Dedifferentiated amniotic fluid mesenchymal stem cell (primary cell): ENCODE measurements around the gene NAP1L5.

Experiments
- DNase-seq: peaks from one replicate; pipeline ENCODE4 v3.0.0-alpha.2; 2016; ENCODE audit errors: extremely low spot score

NAP1L5 gene

GRCh38 chr4:88697588-88698329 is at the start of gene NAP1L5:
TSS of gene NAP1L5 (minus strand) at chr4:88697829. CDS start at chr4:88697754, 75 bp downstream.
- DNase-seq, result peak; percentile 42

DNA sequence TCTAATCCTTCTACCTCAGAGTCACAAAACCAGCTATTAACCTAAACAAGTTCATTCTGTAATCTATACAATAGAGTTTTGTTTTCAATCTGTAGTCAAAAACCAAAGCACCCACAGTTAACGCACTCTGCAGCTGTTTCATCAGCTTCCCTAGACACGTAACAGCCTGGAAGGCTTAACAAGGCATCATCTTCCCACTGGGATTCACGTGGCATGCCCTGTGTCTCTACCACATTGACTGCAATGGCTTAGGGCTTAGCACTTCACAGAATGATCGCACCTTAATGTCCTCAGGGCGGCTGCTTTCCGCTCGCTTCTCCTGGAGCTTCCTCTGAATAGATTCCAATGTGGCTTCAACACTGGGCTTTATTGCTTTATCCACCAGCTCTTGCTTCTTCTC is 49.7 kb upstream of the NAP1L5 start:
- DNase-seq, result no peak

DNA sequence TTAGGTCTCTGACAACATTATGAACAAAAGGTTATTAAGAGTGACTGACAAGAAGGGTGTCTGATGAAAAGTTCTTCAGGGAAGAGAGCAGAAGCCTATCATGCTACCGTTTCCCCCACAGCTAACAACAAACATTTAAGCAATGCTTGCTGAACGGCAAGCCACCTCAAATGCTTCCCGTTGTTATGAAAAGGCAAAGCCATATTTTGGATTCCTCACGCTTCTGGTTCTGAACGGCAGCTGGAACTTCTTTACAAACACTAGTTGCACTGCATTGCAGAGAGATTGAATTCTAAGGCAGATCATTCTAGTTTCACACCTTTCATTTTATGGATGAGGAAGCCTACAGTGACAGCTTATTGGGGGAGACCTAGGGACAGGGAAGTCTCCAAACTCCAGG is 48.6 kb upstream of the NAP1L5 start:
- DNase-seq, result no peak

DNA sequence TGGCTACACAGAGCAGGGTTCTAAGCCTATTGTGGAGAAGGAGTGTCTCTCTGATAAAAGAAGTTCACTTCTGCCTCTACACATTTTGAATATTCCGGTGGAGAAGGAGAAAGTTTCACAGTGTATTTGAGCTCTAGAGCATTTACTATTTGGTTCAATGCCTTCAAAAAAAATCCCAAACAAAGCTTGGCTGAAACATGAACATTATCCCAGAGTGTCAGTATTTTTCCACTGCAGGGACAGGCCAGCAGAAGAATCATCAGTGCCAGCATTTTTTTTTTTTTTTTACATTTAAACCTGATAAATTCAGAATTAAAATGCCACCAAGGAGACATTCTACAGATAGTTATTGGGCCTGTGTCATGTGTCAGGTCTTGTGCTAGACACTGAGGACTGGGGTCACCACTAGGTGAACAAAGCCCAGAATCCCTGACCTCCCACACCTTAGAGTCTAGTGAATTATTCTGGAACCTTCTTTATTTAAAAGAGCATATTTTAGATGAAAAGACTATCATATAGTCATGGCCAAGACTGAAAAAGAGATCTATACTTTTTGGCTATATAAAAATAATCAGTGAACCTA is 48.0 kb upstream of the NAP1L5 start:
- no peak for DNase-seq

DNA sequence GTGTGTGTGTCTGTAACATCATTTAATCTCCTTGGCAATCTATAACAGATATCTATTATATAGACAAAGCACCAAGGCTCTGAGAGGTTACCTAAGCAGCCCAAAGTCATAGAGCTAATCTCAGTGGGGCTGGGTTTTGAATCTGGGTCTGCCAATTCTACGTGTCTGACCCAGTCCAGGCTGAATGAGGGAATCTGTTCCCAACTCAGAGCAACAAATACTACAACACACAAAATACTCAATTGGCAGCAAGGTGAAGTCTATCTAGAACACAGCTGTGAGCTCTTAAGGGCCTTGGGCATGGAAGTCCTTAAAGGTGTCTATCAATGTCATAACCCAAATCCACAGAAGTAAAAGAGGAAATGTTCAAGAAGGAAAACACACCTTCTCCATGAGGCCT is 47.5 kb upstream of the NAP1L5 start:
- DNase-seq, result no peak

- DNase-seq, result no peak
These were observed 47.0 kb upstream of the NAP1L5 start for GRCh38 chr4:88744609-88745008.

DNA sequence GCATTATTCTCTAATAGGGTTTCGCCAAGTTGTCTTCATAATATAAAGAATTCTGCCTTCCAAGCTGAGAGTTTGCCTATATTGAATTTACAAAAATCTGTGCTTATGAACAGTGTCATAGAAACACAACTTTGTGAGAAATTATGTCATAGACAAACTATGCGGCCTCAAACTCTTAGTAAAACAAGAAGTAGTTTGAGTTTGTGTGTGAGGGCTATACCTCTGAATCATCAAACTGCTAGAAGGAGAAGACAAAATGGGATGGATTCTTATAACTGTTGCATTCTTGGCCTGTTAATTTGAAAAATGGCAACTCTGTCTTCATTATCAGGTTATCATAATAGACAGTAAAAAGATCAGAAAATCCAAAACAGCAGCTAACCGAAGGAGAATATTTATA is 46.1 kb upstream of the NAP1L5 start:
- DNase-seq, result peak; percentile 95

GRCh38 chr4:88742561-88742960 is 44.9 kb upstream of the NAP1L5 start:
- DNase-seq, result no peak

- DNase-seq, result no peak
These were observed 40.6 kb upstream of the NAP1L5 start for GRCh38 chr4:88738180-88738579.

DNA sequence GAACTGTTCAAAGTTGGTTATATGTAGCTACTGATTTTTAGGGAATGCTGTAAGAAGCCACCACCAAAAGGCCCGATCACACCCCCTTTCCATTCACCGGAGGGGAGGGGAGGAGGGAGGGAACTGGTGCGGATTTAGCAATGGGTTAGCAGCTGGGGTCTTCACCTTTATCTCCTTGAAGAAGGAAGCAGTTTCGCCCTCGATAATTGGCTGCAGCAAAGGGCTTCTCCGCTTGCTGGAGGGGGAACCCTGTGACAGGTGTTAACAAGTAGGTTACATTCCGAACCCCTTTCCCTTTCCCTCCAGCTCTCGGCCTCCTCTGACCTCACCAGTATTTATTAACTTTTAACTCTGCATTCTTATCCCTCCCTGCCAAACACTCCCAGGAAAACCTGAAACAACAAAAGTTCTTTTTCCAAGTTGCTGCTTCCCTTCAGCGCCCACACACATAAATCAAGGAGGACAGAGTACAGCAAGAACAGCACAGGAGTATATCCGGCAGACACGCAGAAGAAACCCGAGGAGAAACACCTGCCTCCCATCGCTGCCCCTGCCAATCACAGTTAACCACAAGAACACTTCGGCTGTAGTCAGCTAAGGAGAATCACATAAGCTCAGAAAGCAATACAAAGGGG is 39.8 kb upstream of the NAP1L5 start:
- no peak for DNase-seq

DNA sequence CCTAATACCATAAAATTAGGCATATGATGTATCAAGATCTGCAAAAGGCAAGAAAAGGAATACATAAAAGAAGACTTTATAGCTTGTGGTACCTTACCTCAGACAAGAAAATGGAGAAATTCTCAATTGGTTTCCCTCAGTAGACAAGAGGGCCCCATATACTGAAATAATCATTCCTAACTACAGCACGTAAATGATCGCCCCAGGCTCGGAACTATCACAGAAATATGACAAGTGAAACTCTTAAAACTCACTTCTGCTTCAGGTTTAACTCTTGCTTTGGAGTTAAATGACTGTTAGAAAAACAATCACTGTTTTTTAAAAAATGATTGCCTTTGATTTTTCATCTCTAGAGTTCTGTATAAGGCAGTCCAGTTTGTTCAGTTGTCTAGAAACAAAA is 38.6 kb upstream of the NAP1L5 start:
- DNase-seq, result no peak

DNA sequence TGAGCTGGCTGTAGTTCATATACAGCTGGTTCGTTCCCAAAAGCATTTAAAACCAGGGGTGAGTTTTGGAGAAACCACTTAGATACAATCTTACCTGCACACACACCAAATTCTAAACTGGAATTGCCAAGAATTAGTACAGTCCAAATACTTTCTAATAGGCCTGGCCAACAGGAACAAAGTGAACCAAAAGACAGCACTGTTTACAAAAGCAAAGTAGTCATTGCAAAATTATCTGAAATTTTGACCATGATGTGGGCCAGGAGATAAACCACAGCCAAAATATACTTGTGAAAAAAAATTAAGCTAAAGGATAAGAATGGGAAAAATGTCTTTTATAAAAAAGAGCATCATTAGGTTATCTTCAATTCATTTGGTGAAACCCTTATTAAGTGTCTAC is 37.9 kb upstream of the NAP1L5 start:
- DNase-seq, result no peak

GRCh38 chr4:88734403-88734949 is 36.8 kb upstream of the NAP1L5 start:
- no peak for DNase-seq

DNA sequence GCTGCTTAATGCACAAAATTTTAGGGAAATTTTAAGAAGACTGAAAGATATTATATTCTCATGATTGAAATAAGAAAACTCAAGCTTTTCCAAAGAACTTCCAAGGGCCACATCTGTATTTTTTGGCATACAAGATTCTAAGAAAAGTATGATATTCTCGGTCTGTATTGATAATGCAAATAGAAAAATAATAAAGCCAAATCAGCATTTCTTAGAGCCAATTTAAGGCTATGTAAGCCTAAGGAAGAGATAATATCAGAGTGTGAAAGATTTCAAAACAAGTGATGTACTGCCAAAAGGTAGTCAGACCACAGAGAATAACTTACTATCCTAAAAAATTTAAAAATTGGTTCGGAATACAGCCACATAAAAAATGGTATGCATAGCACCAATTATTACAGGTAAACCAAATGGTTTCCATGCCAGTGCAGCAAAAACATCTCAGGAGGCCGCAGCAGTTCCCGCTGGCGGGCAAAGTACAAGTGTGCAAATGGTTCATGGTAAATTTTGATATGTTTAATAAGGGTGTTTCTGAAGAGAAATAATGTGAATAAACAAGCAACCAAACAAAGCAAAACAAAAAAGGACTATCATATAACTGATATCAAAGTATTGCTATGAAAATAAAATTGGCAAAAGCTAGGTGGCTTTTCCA is 35.2 kb upstream of the NAP1L5 start:
- DNase-seq, result no peak

GRCh38 chr4:88731381-88731780 is 33.8 kb upstream of the NAP1L5 start:
- no peak for DNase-seq

- no peak for DNase-seq
These were observed 33.2 kb upstream of the NAP1L5 start for GRCh38 chr4:88730811-88731210.

GRCh38 chr4:88729146-88729760 is 31.6 kb upstream of the NAP1L5 start:
- DNase-seq, result no peak

DNA sequence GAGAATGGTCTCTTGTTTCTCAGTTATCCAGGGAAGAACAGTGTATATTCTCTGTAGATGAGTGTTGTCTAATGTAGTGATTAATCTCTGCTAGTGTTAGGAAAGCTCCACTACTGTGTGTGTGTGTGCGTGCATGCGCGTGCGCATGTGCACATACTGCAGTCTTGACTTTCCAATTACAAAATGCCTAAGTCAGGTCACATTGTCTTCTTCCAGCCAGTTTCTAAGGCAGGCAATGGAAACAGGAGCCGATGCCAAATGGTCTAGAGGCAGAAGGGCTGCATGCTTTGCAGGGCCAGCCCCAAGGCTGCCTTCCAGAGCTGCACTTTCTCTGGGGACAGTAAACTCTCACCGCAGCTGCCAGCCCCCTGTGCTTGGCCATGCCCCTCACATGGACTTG is 30.5 kb upstream of the NAP1L5 start:
- no peak for DNase-seq

- DNase-seq, result no peak
These were observed 28.4 kb upstream of the NAP1L5 start for GRCh38 chr4:88725986-88726385.

GRCh38 chr4:88725143-88725542 is 27.5 kb upstream of the NAP1L5 start:
- no peak for DNase-seq

GRCh38 chr4:88724406-88724805 is 26.8 kb upstream of the NAP1L5 start:
- DNase-seq, result no peak

DNA sequence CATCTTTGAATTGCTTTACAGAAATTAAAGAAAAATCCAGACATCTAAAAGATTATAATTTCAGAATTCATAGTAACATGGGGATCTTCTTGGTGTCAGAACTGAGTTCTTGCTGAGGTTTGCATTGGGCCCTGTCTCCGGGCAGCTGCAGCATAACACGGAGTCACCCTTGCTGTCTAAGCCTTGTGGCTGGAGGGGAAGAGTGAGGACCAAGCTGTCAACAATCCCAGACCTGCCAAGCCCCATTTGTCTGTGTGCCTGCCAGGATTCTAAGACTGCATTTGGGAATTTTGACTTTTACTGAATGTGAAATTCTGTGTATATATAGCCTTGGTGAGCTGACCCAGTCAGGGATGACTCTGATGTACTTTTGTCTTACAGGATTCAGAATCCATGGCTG is 25.2 kb upstream of the NAP1L5 start:
- DNase-seq, result no peak
